HepG2 (cell line): ENCODE results near the gene ABHD17C. TPM values are rescaled to one million over a fixed set of nuclear protein-coding genes. Genes with fewer than 3 reads are reported as not detected.

Experiments
- ATAC-seq: fragments of 200-7000 bp; cut with Tn5 transposase; 3 replicates; pipeline ENCODE4 v1.9.1; 2020; ENCODE audit warnings: mild to moderate bottlenecking, moderate library complexity
- BruUV-seq: library from RNA; stranded (reverse); fragments of 400-500 nt; replicated peaks from 2 replicates; lab custom pipeline; 2021; lab: Mats Ljungman, UMichigan
- CTCF ChIA-PET: fragments of 300-600 bp; formaldehyde crosslinking; extraction: SDS; loops from one replicate; lab custom pipeline; 2021; ENCODE audit warnings: low total read pairs, inconsistent platforms, low intra/inter-chr PET ratio; lab: Yijun Ruan, JAX
- POLR2A ChIA-PET: fragments of 350-600 bp; sonication (Branson Sonifier 250); formaldehyde crosslinking; loops from one replicate; lab custom pipeline; 2020; ENCODE audit warnings: antibody characterized with exemption, inconsistent platforms; lab: Yijun Ruan, JAX
- DNase-seq: peaks from one replicate; pipeline ENCODE4 v3.0.0-alpha.2; 2015; ENCODE audit warnings: low spot score
- FAIRE-seq: peaks from 3 replicates; lab custom pipeline; 2011; peaks lifted over from hg19 to GRCh38; lab: Jason Lieb, UNC
- H2AFZ ChIP-seq: one replicate; pipeline ENCODE4 v1.6.1; 2011; ENCODE audit warnings: low read length, inconsistent platforms
- H3K27ac ChIP-seq: fragments of 300-600 bp; 3 replicates; pipeline ENCODE4 v1.8.0; 2011; ENCODE audit warnings: mixed run types, mild to moderate bottlenecking, mixed read lengths, low read length, inconsistent platforms; ENCODE audit not compliant: insufficient read depth; ENCODE audit errors: extremely low read length
- H3K27me3 ChIP-seq, 2 experiments: fragments of 200-600 bp in 1 of 2; 2 replicates in 1 of 2; 3 replicates in 1 of 2; pipeline versions ENCODE4 v1.6.0 to v1.8.0; 2011; ENCODE audit warnings: low read length in 2 of 2, mild to moderate bottlenecking in 2 of 2, moderate library complexity in 2 of 2, inconsistent platforms in 1 of 2; ENCODE audit not compliant: insufficient read depth in 2 of 2, control insufficient read depth in 1 of 2
- H3K36me3 ChIP-seq, 2 experiments: fragments of 200-600 bp in 1 of 2; replicated peaks in 1 of 2; 2 replicates in 1 of 2; 3 replicates in 1 of 2; pipeline versions ENCODE4 v1.5.1 to v1.8.0; 2011; ENCODE audit warnings: low read length in 2 of 2, inconsistent platforms in 1 of 2; ENCODE audit not compliant: insufficient read depth in 2 of 2, control insufficient read depth in 1 of 2
- H3K4me1 ChIP-seq: 2 replicates; pipeline ENCODE4 v1.5.1; 2012; ENCODE audit warnings: low read length, inconsistent platforms; ENCODE audit not compliant: insufficient read depth
- H3K4me2 ChIP-seq: 2 replicates; pipeline ENCODE4 v1.6.0; 2011; ENCODE audit warnings: low read depth, low read length, inconsistent platforms
- H3K4me3 ChIP-seq, 3 experiments: fragments of 200-600 bp in 1 of 3; sonication (generic), shearing (Covaris generic) in 1 of 3; replicated peaks in 1 of 3; 2 replicates each; pipeline ENCODE4 v1.5.1; 2011 to 2016; ENCODE audit warnings: low read length in 3 of 3, inconsistent platforms in 2 of 3, low read depth in 2 of 3, mild to moderate bottlenecking in 2 of 3, control low read depth in 1 of 3, mixed read lengths in 1 of 3; ENCODE audit not compliant: insufficient read depth in 1 of 3
- H3K79me2 ChIP-seq: one replicate; pipeline ENCODE4 v1.6.1; 2011; ENCODE audit warnings: low read length, inconsistent platforms; ENCODE audit not compliant: insufficient read depth
- H3K9ac ChIP-seq: 2 replicates; pipeline ENCODE4 v1.6.0; 2011; ENCODE audit warnings: mild to moderate bottlenecking, low read depth, low read length, inconsistent platforms; ENCODE audit not compliant: insufficient read depth
- H3K9me3 ChIP-seq: 2 replicates; pipeline ENCODE4 v1.5.1; 2012; ENCODE audit warnings: mild to moderate bottlenecking, low read length
- H4K20me1 ChIP-seq: 2 replicates; pipeline ENCODE4 v1.6.0; 2011; ENCODE audit warnings: inconsistent platforms, mild to moderate bottlenecking, low read length, moderate library complexity; ENCODE audit not compliant: insufficient read depth
- CENPT ChIP-seq: sonication (generic); formaldehyde crosslinking; IDR thresholded peaks from 2 replicates; pipeline ENCODE4 v1.8.0; 2022; ENCODE audit warnings: low read depth, mild to moderate bottlenecking, moderate library complexity, missing genetic modification reagents
- FLYWCH1 ChIP-seq: sonication (generic); formaldehyde crosslinking; IDR thresholded peaks from 2 replicates; pipeline ENCODE4 v1.8.1; 2023; ENCODE audit warnings: mild to moderate bottlenecking, missing genetic modification reagents
- FOXC1 ChIP-seq: sonication (generic); formaldehyde crosslinking; IDR thresholded peaks from 2 replicates; pipeline ENCODE4 v1.8.0; 2022; ENCODE audit warnings: mild to moderate bottlenecking, missing genetic modification reagents, borderline replicate concordance
- MTA1 ChIP-seq: sonication (generic); formaldehyde crosslinking; IDR thresholded peaks from 2 replicates; pipeline ENCODE4 v1.4.0; 2020; ENCODE audit warnings: missing genetic modification reagents, mild to moderate bottlenecking, borderline replicate concordance
- MYNN ChIP-seq: sonication (generic); formaldehyde crosslinking; IDR thresholded peaks from 2 replicates; pipeline ENCODE4 v1.4.0; 2020; ENCODE audit warnings: mild to moderate bottlenecking, low read depth, missing genetic modification reagents
- NPAS2 ChIP-seq: sonication (generic); formaldehyde crosslinking; IDR thresholded peaks from 2 replicates; pipeline ENCODE4 v1.8.0; 2022; ENCODE audit warnings: mild to moderate bottlenecking, missing genetic modification reagents, borderline replicate concordance
- RBFOX2 ChIP-seq: fragments of 200-400 bp; formaldehyde crosslinking; IDR thresholded peaks from 2 replicates; pipeline ENCODE4 v1.6.1; 2017; ENCODE audit warnings: low read depth, mild to moderate bottlenecking, low read length
- RBM22 ChIP-seq: fragments of 200-400 bp; formaldehyde crosslinking; optimal IDR thresholded peaks from 2 replicates; pipeline ENCODE3; 2017; ENCODE audit warnings: mild to moderate bottlenecking, low read length, moderate library complexity
- SP1 ChIP-seq, 2 experiments: fragments of 450-650 bp in 1 of 2; sonication (generic) in 1 of 2; formaldehyde crosslinking in 1 of 2; IDR thresholded peaks; 2 replicates each; pipeline versions ENCODE4 v1.4.0 to v1.6.1; 2016 to 2020; ENCODE audit warnings: missing genetic modification reagents in 1 of 2
- ZNF768 ChIP-seq: sonication (generic); formaldehyde crosslinking; IDR thresholded peaks from 2 replicates; pipeline ENCODE4 v1.4.0; 2020; ENCODE audit warnings: missing genetic modification reagents
- WGBS: methylation state at CpG from one replicate; pipeline ENCODE4 v1.1.6; 2017; ENCODE audit warnings: low lambda C conversion rate; 5-methylcytosine and 5-hydroxymethylcytosine counted together
- in situ Hi-C: cut with HindIII; loops from 2 replicates; pipeline ENCODE4 v1.10.0; 2017; ENCODE audit warnings: low pct_unique_long_range_greater_than_20kb; ENCODE audit not compliant: extremely low pct_ligation_motif_present
- intact Hi-C: fragments of 100-400 bp; cut with micrococcal nuclease; formaldehyde crosslinking; loops from one replicate; pipeline ENCODE4 v1.10.0; 2022; ENCODE audit not compliant: unreplicated experiment
- polyA plus RNA-seq, 8 experiments: library from polyadenylated mRNA; depleted of rRNA in 3 of 8; stranded (reverse) in 7 of 8; unstranded in 1 of 8; fragments of >200 nt; fragmentation: Illumina TruSeq in 4 of 8; extraction: Trizol in 4 of 8; gene quantifications; 2 replicates each; pipeline versions ENCODE4 v1.2.1 to v1.2.3, GENCODE V29; 2011 to 2016; ENCODE audit warnings: low read depth in 4 of 8, missing spikeins in 1 of 8, mixed read lengths in 1 of 8; ENCODE audit not compliant: insufficient read depth in 1 of 8
- total RNA-seq, 5 experiments: library from RNA; depleted of rRNA; stranded (reverse); fragments of >200 nt; fragmentation: Illumina TruSeq; extraction: Trizol; gene quantifications; 2 replicates each; pipeline ENCODE4 v1.2.3, GENCODE V29; 2016; ENCODE audit warnings: low read depth in 1 of 5
- TF ChIP-seq, protein P1 (sequence below): sonication (generic); formaldehyde crosslinking; conservative IDR thresholded peaks from 2 replicates; pipeline ENCODE4 v1.8.0; 2022; ENCODE audit warnings: missing genetic modification reagents
- TF ChIP-seq, protein P2 (sequence below): IDR thresholded peaks from 2 replicates; pipeline ENCODE4 v1.6.1; 2016; ENCODE audit warnings: control low read depth
- TF ChIP-seq, protein P3 (sequence below): sonication (generic); formaldehyde crosslinking; IDR thresholded peaks from 2 replicates; pipeline ENCODE4 v1.9.0; 2021; ENCODE audit warnings: missing genetic modification reagents, borderline replicate concordance

The ABHD17C gene
- total and polyA plus RNA-seq, 2 of the 13 experiments (the other 11 are each of a cell fraction or from before 2014, with no cell fraction given): 2.9 to 3.9 TPM

DNA sequence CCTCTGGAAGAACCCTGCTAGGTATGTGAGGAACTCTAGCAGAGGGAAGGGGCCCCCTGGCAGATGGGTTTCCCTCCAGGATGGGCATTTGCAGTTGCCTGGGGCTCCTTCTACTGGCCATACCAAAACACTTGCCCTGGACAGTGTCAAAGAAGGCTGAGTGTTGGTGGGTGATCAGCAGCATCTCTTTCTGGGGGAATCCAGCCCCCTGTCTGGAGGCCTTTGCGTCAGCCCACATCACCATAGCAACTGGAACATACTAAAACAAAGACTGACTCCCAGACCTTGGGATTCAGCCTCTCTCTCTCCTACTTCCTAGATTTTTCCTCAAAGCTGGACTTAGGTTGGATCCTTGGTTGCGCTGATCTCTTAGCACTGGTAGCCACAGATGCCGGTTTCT lies 92.2 kb downstream of the ABHD17C start:
- H3K27me3 ChIP-seq: no peaks in the 10 kb centered on the region
- no peaks in the 10 kb centered on the region for H3K9me3 ChIP-seq
- no peaks in the 10 kb centered on the region for H3K79me2 ChIP-seq
- ChIA-PET CTCF (no interaction called here), POLR2A (no interaction called here)
- 0 out of 2 replicates have a peak, but pooled peaks cover 2% of the 10 kb centered on the region for H4K20me1 ChIP-seq
- WGBS: 93% methylated on average over 2 of the region's 3 CpGs
- DNase-seq (no peak), FAIRE-seq (no peak), ATAC-seq (no peak)
- no TSS peak for BruUV-seq
- in situ Hi-C loops: no loop called here
- no peak overlapping the region for H2AFZ ChIP-seq
- no peak for TF ChIP-seq SP1 (IDR thresholded peaks at IDR 0.05)
- no peak for TF ChIP-seq SP1 (CRISPR knock-in tag; IDR thresholded peaks at IDR 0.05)
- TF ChIP-seq FLYWCH1 (CRISPR knock-in tag): no peak
- TF ChIP-seq RBFOX2: 0 out of 2 replicates have a peak, but pooled peaks have one; percentile 24
- TF ChIP-seq CENPT (CRISPR knock-in tag): no peak
- intact Hi-C loops: no loop called here
- peaks cover 10% of the 10 kb centered on the region for H3K4me1 ChIP-seq
- H3K4me3 ChIP-seq: no peak overlapping the region
- H3K27ac ChIP-seq: no peak overlapping the region
- H3K4me2 ChIP-seq: no peak overlapping the region
- H3K36me3 ChIP-seq: peaks cover 36 to 74% of the 10 kb centered on the region in 2 experiments
- no peak overlapping the region for H3K9ac ChIP-seq

DNA sequence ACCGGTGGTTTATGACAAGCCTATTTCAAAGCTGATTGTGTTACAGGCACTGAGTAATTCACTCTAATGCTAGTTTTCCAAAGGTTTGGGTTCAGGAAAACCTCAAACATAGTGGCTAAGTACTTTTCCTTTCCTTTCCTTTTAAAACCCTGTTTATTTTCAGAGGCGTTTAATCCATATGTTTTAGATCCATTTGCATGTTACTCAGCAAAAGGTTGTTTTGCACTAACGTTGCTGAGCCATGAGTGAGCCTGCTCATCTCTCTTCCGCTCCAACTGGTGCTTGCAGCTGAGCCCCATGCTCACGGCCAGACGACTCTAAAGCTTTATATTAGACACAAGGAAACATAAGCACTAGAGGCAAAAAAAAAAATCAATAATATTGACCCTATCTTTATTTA lies 93.4 kb downstream of the ABHD17C start:
- 96% methylated on average over 6 of the region's 6 CpGs for WGBS
- intact Hi-C loops: no loop called here
- H3K4me3 ChIP-seq: no peak overlapping the region
- BruUV-seq: no TSS peak
- no peaks in the 10 kb centered on the region; the same call in 1 of the 2 replicates for H3K4me1 ChIP-seq
- H3K9ac ChIP-seq: no peak overlapping the region
- in situ Hi-C loops: no loop called here
- no peak overlapping the region for H2AFZ ChIP-seq
- no peak overlapping the region for H3K27ac ChIP-seq
- ChIA-PET POLR2A (no interaction called here), CTCF (no interaction called here)
- peaks cover 37 to 70% of the 10 kb centered on the region in 2 experiments for H3K36me3 ChIP-seq
- no peaks in the 10 kb centered on the region for H3K79me2 ChIP-seq
- FAIRE-seq: no peak
- 0 out of 2 replicates have a peak, but pooled peaks cover 2% of the 10 kb centered on the region for H4K20me1 ChIP-seq
- no peaks in the 10 kb centered on the region for H3K9me3 ChIP-seq
- DNase-seq: no peak
- no peaks in the 10 kb centered on the region for H3K27me3 ChIP-seq
- no peak overlapping the region for H3K4me2 ChIP-seq
- ATAC-seq: no peak
- TF ChIP-seq, protein P1, sequence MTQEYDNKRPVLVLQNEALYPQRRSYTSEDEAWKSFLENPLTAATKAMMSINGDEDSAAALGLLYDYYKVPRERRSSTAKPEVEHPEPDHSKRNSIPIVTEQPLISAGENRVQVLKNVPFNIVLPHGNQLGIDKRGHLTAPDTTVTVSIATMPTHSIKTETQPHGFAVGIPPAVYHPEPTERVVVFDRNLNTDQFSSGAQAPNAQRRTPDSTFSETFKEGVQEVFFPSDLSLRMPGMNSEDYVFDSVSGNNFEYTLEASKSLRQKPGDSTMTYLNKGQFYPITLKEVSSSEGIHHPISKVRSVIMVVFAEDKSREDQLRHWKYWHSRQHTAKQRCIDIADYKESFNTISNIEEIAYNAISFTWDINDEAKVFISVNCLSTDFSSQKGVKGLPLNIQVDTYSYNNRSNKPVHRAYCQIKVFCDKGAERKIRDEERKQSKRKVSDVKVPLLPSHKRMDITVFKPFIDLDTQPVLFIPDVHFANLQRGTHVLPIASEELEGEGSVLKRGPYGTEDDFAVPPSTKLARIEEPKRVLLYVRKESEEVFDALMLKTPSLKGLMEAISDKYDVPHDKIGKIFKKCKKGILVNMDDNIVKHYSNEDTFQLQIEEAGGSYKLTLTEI (CRISPR knock-in tag): no peak
- TF ChIP-seq, protein P2, sequence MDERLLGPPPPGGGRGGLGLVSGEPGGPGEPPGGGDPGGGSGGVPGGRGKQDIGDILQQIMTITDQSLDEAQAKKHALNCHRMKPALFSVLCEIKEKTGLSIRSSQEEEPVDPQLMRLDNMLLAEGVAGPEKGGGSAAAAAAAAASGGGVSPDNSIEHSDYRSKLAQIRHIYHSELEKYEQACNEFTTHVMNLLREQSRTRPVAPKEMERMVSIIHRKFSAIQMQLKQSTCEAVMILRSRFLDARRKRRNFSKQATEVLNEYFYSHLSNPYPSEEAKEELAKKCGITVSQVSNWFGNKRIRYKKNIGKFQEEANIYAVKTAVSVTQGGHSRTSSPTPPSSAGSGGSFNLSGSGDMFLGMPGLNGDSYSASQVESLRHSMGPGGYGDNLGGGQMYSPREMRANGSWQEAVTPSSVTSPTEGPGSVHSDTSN: no peak
- TF ChIP-seq ZNF768 (CRISPR knock-in tag): no peak
- TF ChIP-seq, protein P3, sequence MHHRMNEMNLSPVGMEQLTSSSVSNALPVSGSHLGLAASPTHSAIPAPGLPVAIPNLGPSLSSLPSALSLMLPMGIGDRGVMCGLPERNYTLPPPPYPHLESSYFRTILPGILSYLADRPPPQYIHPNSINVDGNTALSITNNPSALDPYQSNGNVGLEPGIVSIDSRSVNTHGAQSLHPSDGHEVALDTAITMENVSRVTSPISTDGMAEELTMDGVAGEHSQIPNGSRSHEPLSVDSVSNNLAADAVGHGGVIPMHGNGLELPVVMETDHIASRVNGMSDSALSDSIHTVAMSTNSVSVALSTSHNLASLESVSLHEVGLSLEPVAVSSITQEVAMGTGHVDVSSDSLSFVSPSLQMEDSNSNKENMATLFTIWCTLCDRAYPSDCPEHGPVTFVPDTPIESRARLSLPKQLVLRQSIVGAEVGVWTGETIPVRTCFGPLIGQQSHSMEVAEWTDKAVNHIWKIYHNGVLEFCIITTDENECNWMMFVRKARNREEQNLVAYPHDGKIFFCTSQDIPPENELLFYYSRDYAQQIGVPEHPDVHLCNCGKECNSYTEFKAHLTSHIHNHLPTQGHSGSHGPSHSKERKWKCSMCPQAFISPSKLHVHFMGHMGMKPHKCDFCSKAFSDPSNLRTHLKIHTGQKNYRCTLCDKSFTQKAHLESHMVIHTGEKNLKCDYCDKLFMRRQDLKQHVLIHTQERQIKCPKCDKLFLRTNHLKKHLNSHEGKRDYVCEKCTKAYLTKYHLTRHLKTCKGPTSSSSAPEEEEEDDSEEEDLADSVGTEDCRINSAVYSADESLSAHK (CRISPR knock-in tag): no peak
- no peak for TF ChIP-seq MYNN (CRISPR knock-in tag)
- TF ChIP-seq FOXC1 (CRISPR knock-in tag): no peak
- no peak for TF ChIP-seq MTA1 (CRISPR knock-in tag)
- no peak for TF ChIP-seq NPAS2 (CRISPR knock-in tag)
- TF ChIP-seq RBM22: no peak
